SK-N-SH (cell line): Measurements from ENCODE around the gene DUSP1. TPM values are rescaled to one million over a fixed set of nuclear protein-coding genes. Genes with fewer than 3 reads are reported as not detected.

ENCODE experiments used
- CTCF ChIA-PET: fragments of 300-600, 350-600 bp; formaldehyde crosslinking; extraction: SDS; loops from one replicate; lab custom pipeline; 2021; lab: Yijun Ruan, JAX
- POLR2A ChIA-PET: fragments of 350-600 bp; sonication (Branson Sonifier 250); formaldehyde crosslinking; extraction: SDS; loops from one replicate; lab custom pipeline; 2020; ENCODE audit warnings: antibody characterized with exemption, inconsistent platforms; lab: Yijun Ruan, JAX
- DNase-seq: peaks from one replicate; pipeline ENCODE4 v3.0.0; 2012
- H2AFZ ChIP-seq: fragments of 200-600 bp; sonication (generic); 2 replicates; pipeline ENCODE4 v1.8.1; 2016; ENCODE audit warnings: antibody characterized with exemption, mild to moderate bottlenecking, low read depth
- H3F3A ChIP-seq: fragments of 200-600 bp; sonication (generic); replicated peaks from 2 replicates; pipeline ENCODE3; 2016; ENCODE audit warnings: antibody characterized with exemption, mild to moderate bottlenecking; ENCODE audit not compliant: insufficient read depth
- H3K27ac ChIP-seq, 2 experiments: fragments of 200-500 bp in 1 of 2; fragments of 200-600 bp in 1 of 2; sonication (Bioruptor generic) in 1 of 2; sonication (generic), shearing (Covaris generic) in 1 of 2; 2 replicates each; pipeline versions ENCODE4 v1.5.1 to v1.6.1; 2014 to 2016; ENCODE audit warnings: low read depth in 2 of 2, inconsistent platforms in 1 of 2, low read length in 1 of 2, mild to moderate bottlenecking in 1 of 2, mixed read lengths in 1 of 2
- H3K27me3 ChIP-seq: fragments of 200-600 bp; sonication (generic), shearing (Covaris generic); 2 replicates; pipeline ENCODE4 v1.6.1; 2016; ENCODE audit warnings: mixed run types; ENCODE audit not compliant: insufficient read depth
- H3K36me3 ChIP-seq, 2 experiments: fragments of 200-500 bp in 1 of 2; fragments of 200-600 bp in 1 of 2; sonication (Bioruptor generic) in 1 of 2; sonication (generic) in 1 of 2; replicated peaks in 1 of 2; 2 replicates each; pipeline versions ENCODE3 to v1.5.1; 2014 to 2016; ENCODE audit warnings: low read length in 1 of 2, mild to moderate bottlenecking in 1 of 2; ENCODE audit not compliant: insufficient read depth in 2 of 2, control insufficient read depth in 1 of 2
- H3K4me1 ChIP-seq, 2 experiments: fragments of 200-500 bp in 1 of 2; fragments of 200-600 bp in 1 of 2; sonication (Bioruptor generic) in 1 of 2; sonication (generic), shearing (Covaris generic) in 1 of 2; 2 replicates each; pipeline versions ENCODE4 v1.5.1 to v1.6.1; 2014 to 2016; ENCODE audit warnings: low read depth in 1 of 2, low read length in 1 of 2, mixed run types in 1 of 2; ENCODE audit not compliant: insufficient read depth in 2 of 2, control insufficient read depth in 1 of 2
- H3K4me2 ChIP-seq: fragments of 200-600 bp; sonication (generic), shearing (Covaris generic); 2 replicates; pipeline ENCODE4 v1.6.1; 2017; ENCODE audit warnings: mixed run types
- H3K4me3 ChIP-seq, 2 experiments: fragments of 200-500 bp in 1 of 2; fragments of 200-600 bp in 1 of 2; sonication (Bioruptor generic) in 1 of 2; sonication (generic), shearing (Covaris generic) in 1 of 2; 2 replicates each; pipeline versions ENCODE4 v1.5.1 to v1.8.1; 2014 to 2016; ENCODE audit warnings: low read depth in 2 of 2, inconsistent platforms in 1 of 2, low read length in 1 of 2, mild to moderate bottlenecking in 1 of 2, mixed read lengths in 1 of 2, moderate library complexity in 1 of 2
- H3K79me2 ChIP-seq: fragments of 200-600 bp; sonication (generic); 2 replicates; pipeline ENCODE4 v1.8.1; 2017; ENCODE audit warnings: mild to moderate bottlenecking; ENCODE audit not compliant: insufficient read depth
- H3K9ac ChIP-seq: fragments of 200-600 bp; sonication (generic); 2 replicates; pipeline ENCODE4 v1.6.1; 2017; ENCODE audit warnings: mixed run types
- H3K9me2 ChIP-seq: fragments of 200-600 bp; sonication (generic); 2 replicates; pipeline ENCODE4 v1.6.1; 2017; ENCODE audit warnings: mixed run types
- H3K9me3 ChIP-seq: fragments of 200-600 bp; sonication (generic); 2 replicates; pipeline ENCODE4 v1.6.1; 2017; ENCODE audit warnings: mixed run types, mild to moderate bottlenecking, moderate library complexity
- H4K20me1 ChIP-seq: fragments of 200-600 bp; sonication (generic); 2 replicates; pipeline ENCODE4 v1.6.1; 2017; ENCODE audit warnings: mild to moderate bottlenecking, mixed run types; ENCODE audit not compliant: insufficient read depth
- CTCF ChIP-seq: fragments of 200-600 bp; sonication (generic); IDR thresholded peaks from 2 replicates; pipeline ENCODE4 v1.6.1; 2017; ENCODE audit warnings: antibody characterized with exemption, mild to moderate bottlenecking, moderate library complexity
- ELF1 ChIP-seq: IDR thresholded peaks from 2 replicates; pipeline ENCODE4 v1.4.0; 2012
- EP300 ChIP-seq, 2 experiments: IDR thresholded peaks; 2 replicates each; pipeline versions ENCODE4 v1.4.0 to v1.6.1; 2012; ENCODE audit warnings: borderline replicate concordance in 1 of 2, low read depth in 1 of 2, low read length in 1 of 2
- EZH2phosphoT487 ChIP-seq: fragments of 200-600 bp; sonication (generic); IDR thresholded peaks from 2 replicates; pipeline ENCODE4 v1.6.1; 2017; ENCODE audit warnings: low read depth, mixed run types, mild to moderate bottlenecking, antibody characterized with exemption, moderate library complexity, borderline replicate concordance
- FOSL2 ChIP-seq: IDR thresholded peaks from 2 replicates; pipeline ENCODE4 v1.4.0; 2012; ENCODE audit warnings: low read depth, mild to moderate bottlenecking, moderate library complexity, borderline replicate concordance
- FOXJ3 ChIP-seq: sonication (generic); formaldehyde crosslinking; IDR thresholded peaks from 2 replicates; pipeline ENCODE4 v1.5.1; 2020; ENCODE audit warnings: mild to moderate bottlenecking, missing genetic modification reagents
- GATA2 ChIP-seq: sonication (generic); formaldehyde crosslinking; IDR thresholded peaks from 2 replicates; pipeline ENCODE4 v1.5.0; 2020; ENCODE audit warnings: mild to moderate bottlenecking, missing genetic modification reagents
- JUND ChIP-seq: IDR thresholded peaks from 2 replicates; pipeline ENCODE4 v1.4.0; 2012
- MXI1 ChIP-seq: IDR thresholded peaks from 2 replicates; pipeline ENCODE4 v1.6.1; 2012; ENCODE audit warnings: mild to moderate bottlenecking, low read depth, low read length, improper control_type of control experiment
- RCOR1 ChIP-seq: fragments of 150-350 bp; IDR thresholded peaks from 2 replicates; pipeline ENCODE4 v1.6.1; 2017; ENCODE audit warnings: antibody characterized with exemption, low read length
- RXRA ChIP-seq: IDR thresholded peaks from 2 replicates; pipeline ENCODE4 v1.4.0; 2012; ENCODE audit warnings: low read depth, mild to moderate bottlenecking, borderline replicate concordance
- SIN3A ChIP-seq: IDR thresholded peaks from 2 replicates; pipeline ENCODE4 v1.6.1; 2012; ENCODE audit warnings: low read depth, mild to moderate bottlenecking, low read length, moderate library complexity, borderline replicate concordance
- SMC3 ChIP-seq: IDR thresholded peaks from 2 replicates; pipeline ENCODE4 v1.6.1; 2012; ENCODE audit warnings: low read depth, low read length, improper control_type of control experiment
- TEAD4 ChIP-seq: IDR thresholded peaks from 2 replicates; pipeline ENCODE4 v1.4.0; 2012; ENCODE audit warnings: mild to moderate bottlenecking, borderline replicate concordance; ENCODE audit not compliant: insufficient read depth
- YY1 ChIP-seq: IDR thresholded peaks from 2 replicates; pipeline ENCODE4 v1.4.0; 2012; ENCODE audit warnings: low read depth, mild to moderate bottlenecking
- WGBS: methylation state at CpG from one replicate; pipeline ENCODE4 v1.1.6; 2017; ENCODE audit warnings: low lambda C conversion rate; 5-methylcytosine and 5-hydroxymethylcytosine counted together
- polyA plus RNA-seq, 3 experiments: library from polyadenylated mRNA; depleted of rRNA; stranded (reverse); fragments of >200 nt; gene quantifications; 2 replicates each; pipeline ENCODE4 v1.2.3, GENCODE V29; 2012
- TF ChIP-seq, protein P1 (sequence below): IDR thresholded peaks from 2 replicates; pipeline ENCODE4 v1.4.0; 2012; ENCODE audit warnings: low read depth, borderline replicate concordance
- TF ChIP-seq, protein P2 (sequence below): IDR thresholded peaks from 2 replicates; pipeline ENCODE4 v1.4.0; 2012; ENCODE audit warnings: low read depth
- TF ChIP-seq, protein P3 (sequence below): fragments of 150-350 bp; IDR thresholded peaks from 2 replicates; pipeline ENCODE4 v1.6.1; 2017; ENCODE audit warnings: antibody characterized with exemption, low read length, low read depth, borderline replicate concordance

DUSP1 gene
- polyA plus RNA-seq, 1 of the 3 experiments (the other 2 are of a cell fraction): 455 TPM

GRCh38 chr5:172762214-172763119 is 8.5 kb downstream of the DUSP1 start:
- peaks cover 0 to 2% of the 10 kb centered on the region in 2 experiments for H3K36me3 ChIP-seq
- no peak overlapping the region for H3K4me3 ChIP-seq
- peaks cover 8% of the 10 kb centered on the region; the same call in 1 of the 2 replicates for H3K79me2 ChIP-seq
- H3K9me3 ChIP-seq: 0 out of 2 replicates have a peak, but pooled peaks cover 7% of the 10 kb centered on the region
- H3K4me2 ChIP-seq: no peak overlapping the region
- ChIA-PET POLR2A (no interaction called here), CTCF (no interaction called here)
- no peaks in the 10 kb centered on the region for H3K9me2 ChIP-seq
- WGBS: 95% methylated on average over 14 of the region's 37 CpGs
- H2AFZ ChIP-seq: no peak overlapping the region
- H3K4me1 ChIP-seq: peaks cover 5 to 18% of the 10 kb centered on the region in 2 experiments; a peak in 2 of 4 replicates
- H4K20me1 ChIP-seq: peaks cover 17% of the 10 kb centered on the region
- no peak for TF ChIP-seq EP300 (IDR thresholded peaks at IDR 0.05; ENCODE audit: borderline replicate concordance in 1 of 2, low read depth in 1 of 2, low read length in 1 of 2)
- TF ChIP-seq FOXJ3: no peak
- TF ChIP-seq SIN3A: no peak
- TF ChIP-seq, protein P1, sequence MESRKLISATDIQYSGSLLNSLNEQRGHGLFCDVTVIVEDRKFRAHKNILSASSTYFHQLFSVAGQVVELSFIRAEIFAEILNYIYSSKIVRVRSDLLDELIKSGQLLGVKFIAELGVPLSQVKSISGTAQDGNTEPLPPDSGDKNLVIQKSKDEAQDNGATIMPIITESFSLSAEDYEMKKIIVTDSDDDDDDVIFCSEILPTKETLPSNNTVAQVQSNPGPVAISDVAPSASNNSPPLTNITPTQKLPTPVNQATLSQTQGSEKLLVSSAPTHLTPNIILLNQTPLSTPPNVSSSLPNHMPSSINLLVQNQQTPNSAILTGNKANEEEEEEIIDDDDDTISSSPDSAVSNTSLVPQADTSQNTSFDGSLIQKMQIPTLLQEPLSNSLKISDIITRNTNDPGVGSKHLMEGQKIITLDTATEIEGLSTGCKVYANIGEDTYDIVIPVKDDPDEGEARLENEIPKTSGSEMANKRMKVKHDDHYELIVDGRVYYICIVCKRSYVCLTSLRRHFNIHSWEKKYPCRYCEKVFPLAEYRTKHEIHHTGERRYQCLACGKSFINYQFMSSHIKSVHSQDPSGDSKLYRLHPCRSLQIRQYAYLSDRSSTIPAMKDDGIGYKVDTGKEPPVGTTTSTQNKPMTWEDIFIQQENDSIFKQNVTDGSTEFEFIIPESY: no peak
- TF ChIP-seq RCOR1: no peak
- TF ChIP-seq JUND: no peak
- no peak for TF ChIP-seq TEAD4
- TF ChIP-seq, protein P2, sequence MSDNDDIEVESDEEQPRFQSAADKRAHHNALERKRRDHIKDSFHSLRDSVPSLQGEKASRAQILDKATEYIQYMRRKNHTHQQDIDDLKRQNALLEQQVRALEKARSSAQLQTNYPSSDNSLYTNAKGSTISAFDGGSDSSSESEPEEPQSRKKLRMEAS: no peak
- TF ChIP-seq, protein P3, sequence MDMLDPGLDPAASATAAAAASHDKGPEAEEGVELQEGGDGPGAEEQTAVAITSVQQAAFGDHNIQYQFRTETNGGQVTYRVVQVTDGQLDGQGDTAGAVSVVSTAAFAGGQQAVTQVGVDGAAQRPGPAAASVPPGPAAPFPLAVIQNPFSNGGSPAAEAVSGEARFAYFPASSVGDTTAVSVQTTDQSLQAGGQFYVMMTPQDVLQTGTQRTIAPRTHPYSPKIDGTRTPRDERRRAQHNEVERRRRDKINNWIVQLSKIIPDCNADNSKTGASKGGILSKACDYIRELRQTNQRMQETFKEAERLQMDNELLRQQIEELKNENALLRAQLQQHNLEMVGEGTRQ: no peak
- TF ChIP-seq FOSL2: no peak
- no peak for TF ChIP-seq CTCF
- TF ChIP-seq GATA2: no peak
- no peak for TF ChIP-seq MXI1
- no peak for TF ChIP-seq RXRA
- TF ChIP-seq YY1: no peak
- no peak for TF ChIP-seq SMC3
- TF ChIP-seq EZH2phosphoT487: no peak
- no peak for TF ChIP-seq ELF1
- peaks cover 29% of the 10 kb centered on the region for H3F3A ChIP-seq
- no peaks in the 10 kb centered on the region for H3K27me3 ChIP-seq
- no peak overlapping the region for H3K9ac ChIP-seq
- no peak for DNase-seq
- H3K27ac ChIP-seq: no peak overlapping the region
